Hepatocyte (in vitro differentiated cells): ENCODE results near the gene CARD8. TPM values are rescaled to one million over a fixed set of nuclear protein-coding genes. Genes with fewer than 3 reads are reported as not detected.

Experiments used
- DNase-seq: peaks from one replicate; pipeline ENCODE4 v3.0.0-alpha.2; 2016; ENCODE audit warnings: low spot score
- H2AFZ ChIP-seq: fragments of 200-600 bp; sonication (generic); 2 replicates; pipeline ENCODE4 v1.6.0; 2016; ENCODE audit warnings: antibody characterized with exemption, mild to moderate bottlenecking
- H3K27ac ChIP-seq: fragments of 200-600 bp; sonication (generic); 2 replicates; pipeline ENCODE4 v1.5.1; 2016; ENCODE audit warnings: mild to moderate bottlenecking
- H3K27me3 ChIP-seq: fragments of 200-600 bp; sonication (generic); 2 replicates; pipeline ENCODE4 v1.6.1; 2016
- H3K36me3 ChIP-seq: fragments of 200-600 bp; sonication (generic); replicated peaks from 2 replicates; pipeline ENCODE4 v1.5.1; 2016; ENCODE audit warnings: low read depth; ENCODE audit not compliant: insufficient read depth
- H3K4me1 ChIP-seq: fragments of 200-600 bp; sonication (generic); 2 replicates; pipeline ENCODE4 v1.5.1; 2016; ENCODE audit warnings: mild to moderate bottlenecking, moderate library complexity; ENCODE audit not compliant: insufficient read depth
- H3K4me2 ChIP-seq: fragments of 200-600 bp; sonication (generic); 2 replicates; pipeline ENCODE4 v1.6.0; 2016
- H3K4me3 ChIP-seq: fragments of 200-600 bp; sonication (generic); 2 replicates; pipeline ENCODE4 v1.5.1; 2016; ENCODE audit warnings: mild to moderate bottlenecking
- H3K79me2 ChIP-seq: fragments of 200-600 bp; sonication (generic); 2 replicates; pipeline ENCODE4 v1.6.0; 2017; ENCODE audit warnings: mild to moderate bottlenecking
- H3K9me2 ChIP-seq: fragments of 200-600 bp; sonication (generic); replicated peaks from 2 replicates; pipeline ENCODE4 v1.6.0; 2017; ENCODE audit warnings: mild to moderate bottlenecking; ENCODE audit not compliant: insufficient read depth
- H3K9me3 ChIP-seq: fragments of 200-600 bp; sonication (generic); 2 replicates; pipeline ENCODE4 v1.5.1; 2016; ENCODE audit warnings: low read depth, mild to moderate bottlenecking
- H4K20me1 ChIP-seq: fragments of 200-600 bp; sonication (generic); 2 replicates; pipeline ENCODE4 v1.6.0; 2016; ENCODE audit warnings: mild to moderate bottlenecking; ENCODE audit not compliant: insufficient read depth, poor library complexity, severe bottlenecking
- CTCF ChIP-seq: fragments of 200-600 bp; sonication (generic); IDR thresholded peaks from 2 replicates; pipeline ENCODE4 v1.5.1; 2016; ENCODE audit warnings: antibody characterized with exemption, mild to moderate bottlenecking; ENCODE audit not compliant: poor library complexity
- EZH2 ChIP-seq: fragments of 200-600 bp; sonication (generic); IDR thresholded peaks from 2 replicates; pipeline ENCODE4 v1.6.1; 2016; ENCODE audit warnings: antibody characterized with exemption, mild to moderate bottlenecking, borderline replicate concordance
- EZH2phosphoT487 ChIP-seq: fragments of 200-600 bp; sonication (generic); IDR thresholded peaks from one replicate; pipeline ENCODE4 v1.6.1; 2018; ENCODE audit warnings: antibody characterized with exemption, mild to moderate bottlenecking, low read depth, moderate library complexity; ENCODE audit not compliant: unreplicated experiment, severe bottlenecking
- WGBS: methylation state at CpG from one replicate; pipeline ENCODE4 v1.1.6; 2016; ENCODE audit warnings: low lambda C conversion rate; ENCODE audit errors: missing lambda C conversion rate; 5-methylcytosine and 5-hydroxymethylcytosine counted together
- polyA plus RNA-seq: library from polyadenylated mRNA; unstranded; fragments of >200 nt; fragmentation: Nextera tagmentation; extraction: Ambion mirVana; gene quantifications from 2 replicates; pipeline ENCODE4 v1.2.1, GENCODE V29; 2016
- total RNA-seq: library from RNA; depleted of rRNA; stranded (reverse); fragments of >200 nt; gene quantifications from 2 replicates; pipeline ENCODE4 v1.2.3, GENCODE V29; 2014

CARD8 gene
- total and polyA plus RNA-seq, 2 experiments from 2014 or later: 7.6 to 17.0 TPM

DNA sequence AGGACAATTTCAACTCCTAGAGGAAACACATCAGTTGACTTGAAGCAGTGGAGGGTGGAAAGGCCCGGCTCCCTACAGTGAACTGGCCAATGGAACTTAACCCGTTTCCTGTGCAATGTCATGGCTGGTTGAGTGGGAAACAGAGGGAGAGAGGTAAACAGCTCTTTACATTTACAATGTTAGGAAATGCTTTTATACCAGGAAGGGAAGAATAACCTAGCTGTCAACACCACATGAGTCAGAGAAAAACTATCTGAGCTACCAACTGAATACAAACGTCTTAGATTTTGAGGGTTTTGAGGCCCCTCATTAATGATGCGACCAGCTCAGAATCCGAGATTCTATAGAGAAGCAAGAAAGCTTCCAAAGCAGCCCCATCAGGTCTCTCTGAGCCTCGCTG lies 36.7 kb downstream of the CARD8 start:
- H3K9me2 ChIP-seq: no peaks in the 10 kb centered on the region
- no peaks in the 10 kb centered on the region for H3K79me2 ChIP-seq
- H3K4me3 ChIP-seq: no peak overlapping the region
- H3K36me3 ChIP-seq: no peaks in the 10 kb centered on the region
- no peaks in the 10 kb centered on the region for H3K27me3 ChIP-seq
- H3K4me1 ChIP-seq: no peaks in the 10 kb centered on the region
- no peaks in the 10 kb centered on the region for H4K20me1 ChIP-seq
- no peaks in the 10 kb centered on the region for H3K9me3 ChIP-seq
- TF ChIP-seq CTCF (no peak), EZH2 (no peak), EZH2phosphoT487 (no peak)
- H3K27ac ChIP-seq: no peak overlapping the region
- H2AFZ ChIP-seq: no peak overlapping the region
- H3K4me2 ChIP-seq: no peak overlapping the region
- no peak for DNase-seq
- WGBS: 86% methylated on average over 6 of the region's 6 CpGs

DNA sequence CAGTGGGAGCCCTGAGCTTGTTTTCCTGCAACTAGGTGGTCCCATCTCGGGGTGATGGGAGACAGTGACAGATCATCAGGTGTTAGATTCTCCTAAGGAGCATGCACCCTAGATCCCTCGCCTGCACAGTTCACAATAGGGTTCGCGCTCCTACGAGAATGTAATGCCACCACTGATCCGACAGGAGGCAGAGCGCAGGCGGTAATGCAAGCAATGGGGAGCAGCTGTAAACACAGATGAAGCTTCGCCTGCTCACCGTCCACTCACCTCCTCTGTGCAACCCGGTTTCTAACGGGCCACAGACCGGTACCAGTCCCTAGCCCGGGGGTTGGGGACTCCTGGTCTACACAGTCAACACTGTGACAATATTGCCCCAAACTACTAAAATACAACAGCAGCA lies 38.8 kb downstream of the CARD8 start:
- H3K36me3 ChIP-seq: no peaks in the 10 kb centered on the region

DNA sequence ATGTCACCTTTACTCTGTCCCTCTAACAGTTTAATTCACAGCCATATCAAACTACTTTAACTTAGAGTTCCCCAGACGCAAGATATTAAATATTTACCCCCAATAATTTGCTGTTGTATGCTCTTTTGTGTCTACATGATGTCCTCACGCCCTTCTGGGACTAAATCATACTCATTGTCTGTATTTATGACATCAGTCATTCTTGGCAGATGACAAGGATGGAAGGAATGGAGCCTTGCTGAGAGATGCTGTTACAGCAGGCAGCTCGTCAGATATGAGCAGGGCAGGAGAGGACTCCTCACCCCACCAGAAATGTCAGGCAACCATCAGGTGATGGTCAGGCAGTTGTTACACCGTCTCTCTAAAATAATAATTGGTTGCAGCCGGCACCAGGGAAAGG lies 41.8 kb downstream of the CARD8 start:
- Histone ChIP-seq H3K4me2 (no peak overlapping the region), H3K27ac (no peak overlapping the region), H3K9me2 (no peaks in the 10 kb centered on the region), H3K9me3 (no peaks in the 10 kb centered on the region), H4K20me1 (no peaks in the 10 kb centered on the region), H3K4me1 (no peaks in the 10 kb centered on the region), H3K79me2 (no peaks in the 10 kb centered on the region), H2AFZ (no peak overlapping the region), H3K36me3 (no peaks in the 10 kb centered on the region), H3K27me3 (no peaks in the 10 kb centered on the region), H3K4me3 (no peak overlapping the region)
- DNase-seq: no peak
- TF ChIP-seq EZH2: no peak
- TF ChIP-seq CTCF: no peak
- TF ChIP-seq EZH2phosphoT487: no peak
- 95% methylated on average over 5 of the region's 5 CpGs for WGBS

More for the DNA sequence above, 38.8 kb downstream of the CARD8 start:
- Histone ChIP-seq H3K4me2 (no peak overlapping the region), H3K4me3 (no peak overlapping the region), H3K79me2 (no peaks in the 10 kb centered on the region), H3K27ac (no peak overlapping the region), H4K20me1 (no peaks in the 10 kb centered on the region), H3K27me3 (no peaks in the 10 kb centered on the region), H3K4me1 (no peaks in the 10 kb centered on the region), H2AFZ (no peak overlapping the region), H3K9me3 (no peaks in the 10 kb centered on the region), H3K9me2 (no peaks in the 10 kb centered on the region)
- DNase-seq: no peak
- TF ChIP-seq EZH2phosphoT487: no peak
- TF ChIP-seq CTCF: no peak
- TF ChIP-seq EZH2: no peak
- 67% methylated on average over 14 of the region's 14 CpGs for WGBS

GRCh38 chr19:48210005-48210404 lies 45.7 kb downstream of the CARD8 start:
- H2AFZ ChIP-seq: no peak overlapping the region
- WGBS: 87% methylated on average over 3 of the region's 3 CpGs

More at GRCh38 chr19:48210005-48210404, 45.7 kb downstream of the CARD8 start:
- no peak overlapping the region for H3K4me3 ChIP-seq
- H3K9me3 ChIP-seq: no peaks in the 10 kb centered on the region
- DNase-seq: no peak
- no peaks in the 10 kb centered on the region for H3K27me3 ChIP-seq
- H4K20me1 ChIP-seq: no peaks in the 10 kb centered on the region
- no peaks in the 10 kb centered on the region for H3K4me1 ChIP-seq
- TF ChIP-seq EZH2 (no peak), EZH2phosphoT487 (no peak)
- peaks cover 2% of the 10 kb centered on the region for H3K79me2 ChIP-seq
- no peaks in the 10 kb centered on the region for H3K36me3 ChIP-seq
- H3K9me2 ChIP-seq: no peaks in the 10 kb centered on the region
- H3K27ac ChIP-seq: no peak overlapping the region
- H3K4me2 ChIP-seq: no peak overlapping the region
